Breast epithelium (tissue), 4 donors: ENCODE results near the gene CYP2U1. TPM values are rescaled to one million over a fixed set of nuclear protein-coding genes. Genes with fewer than 3 reads are reported as not detected.
"Not testable (repeated sequence)": the region's sequence is repeated elsewhere in the genome, so short reads cannot be mapped to it uniquely, and the experiment has no call there.

ENCODE experiments used
- DNase-seq, 2 donors: peaks; one replicate each; pipeline ENCODE4 v3.0.0-alpha.2; 2019; ENCODE audit warnings: low spot score in 2 of 2
- H3K27ac ChIP-seq, 2 donors: fragments of 200-600 bp; sonication (generic) in 1 of 2; one replicate each; pipeline ENCODE4 v1.5.1; 2016 to 2019; ENCODE audit warnings: mild to moderate bottlenecking in 1 of 2
- H3K27me3 ChIP-seq, 2 donors: fragments of 200-600 bp; sonication (generic) in 1 of 2; one replicate each; pipeline versions ENCODE4 v1.5.1 to v1.6.0; 2017 to 2019; ENCODE audit warnings: control low read depth in 1 of 2, mild to moderate bottlenecking in 1 of 2
- H3K36me3 ChIP-seq: fragments of 200-600 bp; one replicate; pipeline ENCODE4 v1.5.1; 2019
- H3K4me1 ChIP-seq, 2 donors: fragments of 200-600 bp; sonication (generic); one replicate each; pipeline ENCODE4 v1.5.1; 2016 to 2019; ENCODE audit warnings: control low read depth in 1 of 2
- H3K4me3 ChIP-seq, 3 donors: fragments of 200-600 bp; sonication (generic); 1 replicate in 2 of 3; 2 replicates in 1 of 3; pipeline ENCODE4 v1.5.1; 2016 to 2019; ENCODE audit warnings: mild to moderate bottlenecking in 3 of 3, moderate library complexity in 2 of 3
- H3K9me3 ChIP-seq, 2 donors: fragments of 200-600 bp; sonication (generic) in 1 of 2; one replicate each; pipeline ENCODE4 v1.5.1; 2016 to 2019; ENCODE audit warnings: control low read depth in 1 of 2
- POLR2A ChIP-seq: fragments of 450-650 bp; IDR thresholded peaks from one replicate; pipeline ENCODE4 v1.6.1; 2016; ENCODE audit warnings: antibody characterized with exemption, mild to moderate bottlenecking, moderate library complexity
- POLR2AphosphoS5 ChIP-seq, 3 donors: sonication (generic); formaldehyde crosslinking; IDR thresholded peaks; one replicate each; pipeline ENCODE4 v1.6.1; 2017; ENCODE audit warnings: antibody characterized with exemption in 3 of 3
- intact Hi-C: fragments of 100-400 bp; cut with DNase I; formaldehyde crosslinking; loops from one replicate; pipeline ENCODE4 v1.15.1; 2023; ENCODE audit warnings: low total_unique reads
- total RNA-seq, 3 donors: library from RNA; depleted of rRNA; stranded (reverse); fragments of >200 nt; gene quantifications; one replicate each; pipeline ENCODE4 v1.1.0, GENCODE V29; 2016
- TF ChIP-seq, protein P1 (sequence below), 3 donors: fragments of 450-650 bp; IDR thresholded peaks; one replicate each; pipeline ENCODE4 v1.5.1; 2016 to 2017; ENCODE audit warnings: antibody characterized with exemption in 3 of 3, mild to moderate bottlenecking in 3 of 3, moderate library complexity in 3 of 3

CYP2U1 gene
- total RNA-seq, 3 donors from 2014 or later: 10.2 to 19.5 (median 12.6) TPM

DNA sequence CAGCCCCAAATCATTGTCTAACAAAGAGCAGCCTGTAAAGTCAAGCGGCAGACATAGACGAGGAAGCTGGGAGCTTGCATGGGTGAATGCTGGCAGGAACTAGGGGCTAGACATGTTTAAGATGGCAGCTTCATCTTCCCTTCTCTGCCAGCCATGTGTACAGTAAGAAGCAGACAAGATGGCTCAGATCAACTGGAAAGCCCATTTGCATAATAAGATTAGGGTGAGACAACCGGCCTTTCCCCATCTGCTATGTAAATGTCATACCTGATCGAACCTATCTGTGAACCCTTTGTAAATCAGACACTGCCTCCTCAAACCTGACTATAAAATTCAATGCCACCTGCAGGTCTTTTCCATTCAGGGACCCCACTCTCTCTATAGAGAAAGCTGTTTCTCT is 35.6 kb downstream of the CYP2U1 start:
- H3K4me1 ChIP-seq: no peaks in the 10 kb centered on the region
- no peak for DNase-seq
- H3K4me3 ChIP-seq: no peak overlapping the region
- no peaks in the 10 kb centered on the region for H3K36me3 ChIP-seq
- no peaks in the 10 kb centered on the region for H3K9me3 ChIP-seq
- TF ChIP-seq, protein P1, sequence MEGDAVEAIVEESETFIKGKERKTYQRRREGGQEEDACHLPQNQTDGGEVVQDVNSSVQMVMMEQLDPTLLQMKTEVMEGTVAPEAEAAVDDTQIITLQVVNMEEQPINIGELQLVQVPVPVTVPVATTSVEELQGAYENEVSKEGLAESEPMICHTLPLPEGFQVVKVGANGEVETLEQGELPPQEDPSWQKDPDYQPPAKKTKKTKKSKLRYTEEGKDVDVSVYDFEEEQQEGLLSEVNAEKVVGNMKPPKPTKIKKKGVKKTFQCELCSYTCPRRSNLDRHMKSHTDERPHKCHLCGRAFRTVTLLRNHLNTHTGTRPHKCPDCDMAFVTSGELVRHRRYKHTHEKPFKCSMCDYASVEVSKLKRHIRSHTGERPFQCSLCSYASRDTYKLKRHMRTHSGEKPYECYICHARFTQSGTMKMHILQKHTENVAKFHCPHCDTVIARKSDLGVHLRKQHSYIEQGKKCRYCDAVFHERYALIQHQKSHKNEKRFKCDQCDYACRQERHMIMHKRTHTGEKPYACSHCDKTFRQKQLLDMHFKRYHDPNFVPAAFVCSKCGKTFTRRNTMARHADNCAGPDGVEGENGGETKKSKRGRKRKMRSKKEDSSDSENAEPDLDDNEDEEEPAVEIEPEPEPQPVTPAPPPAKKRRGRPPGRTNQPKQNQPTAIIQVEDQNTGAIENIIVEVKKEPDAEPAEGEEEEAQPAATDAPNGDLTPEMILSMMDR (IDR thresholded peaks at IDR 0.05): no peak
- TF ChIP-seq POLR2AphosphoS5 (IDR thresholded peaks at IDR 0.05) (no peak), POLR2A (no peak)
- no peaks in the 10 kb centered on the region for H3K27me3 ChIP-seq
- no peak overlapping the region for H3K27ac ChIP-seq
- intact Hi-C loops: no loop called here

DNA sequence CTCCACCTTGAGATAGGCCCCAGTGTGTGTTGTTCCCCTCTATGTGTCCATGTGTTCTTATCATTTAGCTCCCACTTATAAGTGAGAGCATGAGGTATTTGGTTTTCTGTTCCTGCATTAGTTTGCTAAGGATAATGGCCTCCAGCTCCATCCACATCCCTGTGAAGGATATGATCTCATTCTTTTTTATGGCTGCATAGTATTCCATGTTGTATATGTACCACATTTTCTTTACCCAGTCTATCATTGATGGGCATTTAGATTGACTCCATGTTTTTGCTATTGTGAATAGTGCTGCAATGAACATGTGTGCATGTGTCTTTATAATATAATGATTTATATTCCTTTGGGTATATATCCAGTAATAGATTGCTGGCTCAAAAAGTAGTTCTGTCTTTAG is 36.2 kb downstream of the CYP2U1 start:
- H3K27me3 ChIP-seq, DNase-seq: not testable (repeated sequence)

DNA sequence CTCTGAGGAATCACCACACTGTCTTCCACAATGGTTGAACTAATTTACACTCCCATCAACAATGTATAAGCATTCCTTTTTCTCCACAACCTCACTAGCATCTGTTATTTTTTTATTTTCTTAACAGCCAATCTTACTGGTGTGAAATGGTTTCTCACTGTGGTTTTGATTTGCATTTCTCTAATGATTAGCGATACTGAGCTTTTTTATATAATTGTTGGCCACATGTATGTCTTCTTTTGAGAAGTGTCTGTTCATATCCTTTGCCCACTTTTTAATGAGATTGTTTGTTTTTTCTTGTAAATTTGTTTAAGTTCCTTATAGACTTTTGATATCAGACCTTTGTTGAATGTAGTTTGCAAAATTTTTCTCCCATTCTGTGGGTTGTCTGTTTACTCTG is 36.6 kb downstream of the CYP2U1 start:
- H3K9me3 ChIP-seq, H3K36me3 ChIP-seq, H3K4me1 ChIP-seq, H3K27ac ChIP-seq, DNase-seq, H3K27me3 ChIP-seq, H3K4me3 ChIP-seq, intact Hi-C loops: not testable (repeated sequence)

More for the DNA sequence above, 36.2 kb downstream of the CYP2U1 start:
- H3K4me3 ChIP-seq, H3K9me3 ChIP-seq, intact Hi-C loops, H3K27ac ChIP-seq, H3K36me3 ChIP-seq, H3K4me1 ChIP-seq: not testable (repeated sequence)

DNA sequence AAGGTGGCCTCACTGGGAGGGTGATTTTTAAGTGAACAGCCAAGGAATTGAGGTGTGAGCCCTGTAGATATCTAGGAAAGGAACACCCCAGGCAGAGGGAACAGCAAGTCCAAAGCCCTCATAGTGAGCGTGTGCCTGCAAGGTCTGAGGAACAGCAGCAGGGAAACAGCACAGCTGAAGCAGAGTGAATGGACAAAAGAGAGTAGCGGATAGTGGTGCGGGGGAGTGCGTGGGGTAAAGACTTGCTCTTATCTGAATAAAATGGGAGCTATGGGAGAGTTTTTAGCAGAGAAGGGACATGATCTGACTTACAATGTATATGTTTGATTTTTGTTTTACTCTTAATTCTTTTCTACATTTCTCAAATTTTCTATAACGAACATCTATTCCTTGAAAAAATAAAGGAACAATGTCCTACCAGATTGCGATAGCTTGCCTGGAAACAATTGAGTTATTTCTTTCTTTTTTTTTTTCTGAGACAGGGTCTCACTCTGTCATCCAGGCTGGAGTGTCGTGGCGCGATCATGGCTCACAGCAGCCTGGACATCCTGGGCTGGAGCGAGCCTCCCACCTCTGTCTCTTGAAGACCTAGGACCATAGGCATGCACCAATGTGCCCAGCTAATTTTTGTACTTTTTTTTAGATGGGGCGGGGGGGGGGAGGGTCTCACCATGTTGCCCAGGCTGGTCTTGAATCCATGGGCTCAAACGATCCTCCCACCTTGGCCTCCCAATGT is 38.9 kb downstream of the CYP2U1 start:
- H3K27ac ChIP-seq: no peak overlapping the region
- intact Hi-C loops: no loop called here
- TF ChIP-seq POLR2AphosphoS5 (IDR thresholded peaks at IDR 0.05) (no peak), POLR2A (no peak)
- TF ChIP-seq, protein P1 (IDR thresholded peaks at IDR 0.05): no peak

DNA sequence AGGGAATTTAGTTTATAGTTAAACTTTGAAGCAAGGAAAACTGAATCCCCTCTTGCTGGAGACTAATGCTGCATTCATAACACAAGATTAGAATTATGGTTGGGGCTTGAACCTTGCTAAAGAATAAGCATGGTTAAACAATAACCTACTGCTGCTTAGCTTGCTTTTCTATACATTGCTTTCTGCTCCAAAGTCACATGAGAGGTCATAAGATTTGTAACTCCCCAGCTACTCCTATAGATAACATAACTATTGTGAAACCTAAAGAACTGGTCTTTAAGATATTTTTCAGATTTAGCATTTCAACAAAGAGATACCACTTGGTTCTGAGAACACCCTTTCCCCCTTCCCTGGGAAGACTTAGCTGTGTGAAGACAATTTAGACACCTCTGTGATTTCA is 41.3 kb downstream of the CYP2U1 start:
- Histone ChIP-seq H3K9me3 (no peaks in the 10 kb centered on the region), H3K36me3 (no peaks in the 10 kb centered on the region), H3K4me3 (no peak overlapping the region), H3K27ac (no peak overlapping the region), H3K27me3 (no peaks in the 10 kb centered on the region), H3K4me1 (no peaks in the 10 kb centered on the region)
- DNase-seq: no peak
- intact Hi-C loops: no loop called here
- TF ChIP-seq, protein P1 (IDR thresholded peaks at IDR 0.05): no peak
- TF ChIP-seq POLR2AphosphoS5 (IDR thresholded peaks at IDR 0.05) (no peak), POLR2A (no peak)

More for the DNA sequence above, 38.9 kb downstream of the CYP2U1 start:
- DNase-seq: no peak
- Histone ChIP-seq H3K27me3 (no peaks in the 10 kb centered on the region), H3K9me3 (no peaks in the 10 kb centered on the region), H3K36me3 (no peaks in the 10 kb centered on the region), H3K4me1 (no peaks in the 10 kb centered on the region), H3K4me3 (no peak overlapping the region)

DNA sequence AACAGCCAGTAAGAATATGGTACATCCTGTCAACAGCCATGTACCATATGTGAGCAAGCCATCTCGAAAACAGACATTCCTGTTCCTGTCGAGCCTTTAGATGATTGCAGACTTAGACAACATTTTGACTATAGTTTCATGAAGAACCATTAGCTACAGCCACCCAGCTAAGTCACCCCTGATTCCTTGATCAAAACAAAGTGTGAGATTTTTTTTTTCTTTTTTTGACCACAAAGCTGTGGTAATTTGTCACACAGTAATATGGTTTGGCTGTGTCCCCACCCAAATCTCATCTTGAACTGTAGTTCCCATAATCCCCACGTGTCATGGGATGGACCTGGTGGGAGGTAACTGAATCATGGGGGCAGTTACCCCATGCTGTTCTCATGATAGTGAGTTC is 43.2 kb downstream of the CYP2U1 start:
- Histone ChIP-seq H3K36me3 (no peaks in the 10 kb centered on the region), H3K27me3 (no peaks in the 10 kb centered on the region), H3K4me1 (no peaks in the 10 kb centered on the region), H3K27ac (no peak overlapping the region), H3K4me3 (no peak overlapping the region), H3K9me3 (no peaks in the 10 kb centered on the region)
- DNase-seq: no peak
- TF ChIP-seq POLR2AphosphoS5 (IDR thresholded peaks at IDR 0.05) (no peak), POLR2A (no peak)
- TF ChIP-seq, protein P1 (IDR thresholded peaks at IDR 0.05): no peak
- intact Hi-C loops: no loop called here
